Kidney (tissue), 14 donors: Measurements from ENCODE around the gene ASAP2. TPM values are rescaled to one million over a fixed set of nuclear protein-coding genes. Genes with fewer than 3 reads are reported as not detected.
A peak's percentile ranks its signal among the peaks of the same experiment; 100 is the strongest.

Experiments used
- DNase-seq, 5 donors: peaks; one replicate each; pipeline ENCODE4 v3.0.0-alpha.2; 2013 to 2020
- FAIRE-seq: peaks from 2 replicates; lab custom pipeline; 2012; peaks lifted over from hg19 to GRCh38; lab: Jason Lieb, UNC
- H3K27ac ChIP-seq, 2 donors: one replicate each; pipeline ENCODE4 v1.7.0; 2013; ENCODE audit warnings: low read depth in 2 of 2, low read length in 2 of 2, inconsistent platforms in 1 of 2
- H3K27me3 ChIP-seq: one replicate; pipeline ENCODE4 v1.7.1; 2013; ENCODE audit warnings: low read length, inconsistent platforms; ENCODE audit not compliant: control insufficient read depth, insufficient read depth
- H3K36me3 ChIP-seq, 3 donors: one replicate each; pipeline versions ENCODE4 v1.7.0 to v1.7.1; 2013; ENCODE audit warnings: low read length in 3 of 3, control low read depth in 1 of 3, inconsistent platforms in 1 of 3; ENCODE audit not compliant: insufficient read depth in 3 of 3, control insufficient read depth in 2 of 3
- H3K4me1 ChIP-seq, 3 donors: one replicate each; pipeline versions ENCODE4 v1.7.0 to v1.7.1; 2013; ENCODE audit warnings: low read length in 3 of 3, inconsistent platforms in 1 of 3, low read depth in 1 of 3; ENCODE audit not compliant: control insufficient read depth in 2 of 3, insufficient read depth in 2 of 3
- H3K4me3 ChIP-seq, 3 donors: one replicate each; pipeline versions ENCODE4 v1.7.0 to v1.8.1; 2013; ENCODE audit warnings: low read length in 3 of 3, control low read depth in 1 of 3, inconsistent platforms in 1 of 3
- H3K9ac ChIP-seq, 3 donors: one replicate each; pipeline versions ENCODE4 v1.7.0 to v1.7.1; 2013; ENCODE audit warnings: low read length in 3 of 3, control low read depth in 1 of 3, inconsistent platforms in 1 of 3
- H3K9me3 ChIP-seq, 3 donors: one replicate each; pipeline versions ENCODE4 v1.7.0 to v1.7.1; 2013; ENCODE audit warnings: low read length in 3 of 3, control low read depth in 1 of 3, inconsistent platforms in 1 of 3; ENCODE audit not compliant: control insufficient read depth in 2 of 3, insufficient read depth in 1 of 3
- intact Hi-C: fragments of 100-400 bp; cut with DNase I; formaldehyde crosslinking; loops from one replicate; pipeline ENCODE4 v1.11.1; 2022
- polyA plus RNA-seq: library from polyadenylated mRNA; stranded (reverse); fragments of 350-450 nt; fragmentation: Illumina TruSeq; extraction: RNeasy Lipid Tissue Mini Kit (QIAGEN cat#74804); gene quantifications from one replicate; pipeline ENCODE4 v1.2.3, GENCODE V29; 2014; ENCODE audit warnings: low read depth, low replicate concordance; ENCODE audit not compliant: insufficient read depth
- total RNA-seq: library from RNA; stranded (reverse); fragmentation: NEBNext Ultra II Directional; extraction: Animal tissue kit (Norgen Biotek cat#: 25700); gene quantifications from one replicate; pipeline ENCODE4 v1.2.1, GENCODE V29; 2021
- TF ChIP-seq, protein P1 (sequence below): IDR thresholded peaks from 3 replicates; pipeline ENCODE4 v1.5.1; 2012; ENCODE audit warnings: mild to moderate bottlenecking, moderate library complexity, borderline replicate concordance; ENCODE audit not compliant: insufficient read depth; ENCODE audit errors: extremely low read depth
- donor health status: control.
- donor health status: control.
- donor health status: control.
- donor health status: control.
- donor health status: control.
- donor health status: DM: yes; HTN: yes; CAD: no.
- donor health status: Normal renal cell carcinoma (clear cell type).

The ASAP2 gene
- total and polyA plus RNA-seq, 2 donors from 2014 or later, result 26.2 to 54.8 TPM

DNA sequence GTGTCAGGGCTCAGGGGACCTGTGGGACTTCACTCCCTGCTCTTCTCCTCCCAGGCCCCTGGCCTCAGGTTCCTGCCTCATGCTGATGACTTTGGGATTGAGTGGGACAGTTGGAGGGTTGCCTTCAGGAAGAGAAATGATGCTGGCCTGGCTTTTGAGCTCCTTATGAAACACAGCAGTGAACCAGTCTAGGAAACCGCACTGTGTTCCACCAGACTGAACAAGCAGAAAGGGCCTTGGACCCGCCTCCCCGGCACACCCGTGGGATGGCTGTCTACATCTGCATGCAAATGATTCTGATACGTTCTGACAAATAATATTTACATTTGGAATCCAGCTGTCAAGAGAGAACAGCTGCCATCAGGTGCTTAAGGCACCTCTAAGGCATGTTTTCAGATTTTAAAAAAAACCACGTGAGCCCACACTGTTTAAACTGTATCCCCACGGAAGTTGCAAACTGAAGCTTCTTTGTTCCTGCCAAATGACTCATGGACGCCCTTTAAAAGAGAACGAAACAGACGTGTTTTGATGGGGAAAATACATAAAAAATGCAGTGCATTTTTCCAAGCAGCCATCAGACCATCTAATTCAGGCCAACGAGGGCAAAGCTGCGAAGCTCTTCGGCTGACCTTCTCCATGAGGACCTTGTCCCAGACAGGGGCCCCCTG is 27.6 kb upstream of the ASAP2 start:
- Histone ChIP-seq H3K36me3 (no peaks in the 10 kb centered on the region), H3K9me3 (no peaks in the 10 kb centered on the region), H3K9ac (peak overlapping the region in 1 of 3 donors; percentile 64), H3K4me3 (no peak overlapping the region), H3K4me1 (peaks cover 0 to 25% (median 21%) of the 10 kb centered on the region in 3 donors), H3K27ac (peak overlapping the region; percentile 92 to 96), H3K27me3 (no peaks in the 10 kb centered on the region)
- DNase-seq, result peak; percentile 70 to 89 (median 78)
- intact Hi-C loops, result no loop called here
- TF ChIP-seq, protein P1, sequence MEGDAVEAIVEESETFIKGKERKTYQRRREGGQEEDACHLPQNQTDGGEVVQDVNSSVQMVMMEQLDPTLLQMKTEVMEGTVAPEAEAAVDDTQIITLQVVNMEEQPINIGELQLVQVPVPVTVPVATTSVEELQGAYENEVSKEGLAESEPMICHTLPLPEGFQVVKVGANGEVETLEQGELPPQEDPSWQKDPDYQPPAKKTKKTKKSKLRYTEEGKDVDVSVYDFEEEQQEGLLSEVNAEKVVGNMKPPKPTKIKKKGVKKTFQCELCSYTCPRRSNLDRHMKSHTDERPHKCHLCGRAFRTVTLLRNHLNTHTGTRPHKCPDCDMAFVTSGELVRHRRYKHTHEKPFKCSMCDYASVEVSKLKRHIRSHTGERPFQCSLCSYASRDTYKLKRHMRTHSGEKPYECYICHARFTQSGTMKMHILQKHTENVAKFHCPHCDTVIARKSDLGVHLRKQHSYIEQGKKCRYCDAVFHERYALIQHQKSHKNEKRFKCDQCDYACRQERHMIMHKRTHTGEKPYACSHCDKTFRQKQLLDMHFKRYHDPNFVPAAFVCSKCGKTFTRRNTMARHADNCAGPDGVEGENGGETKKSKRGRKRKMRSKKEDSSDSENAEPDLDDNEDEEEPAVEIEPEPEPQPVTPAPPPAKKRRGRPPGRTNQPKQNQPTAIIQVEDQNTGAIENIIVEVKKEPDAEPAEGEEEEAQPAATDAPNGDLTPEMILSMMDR, result no peak
- no peak for FAIRE-seq

- FAIRE-seq (no peak), DNase-seq (peak in 2 of 5 donors; percentile 48 to 82)
- Histone ChIP-seq H3K36me3 (no peaks in the 10 kb centered on the region), H3K27ac (peak overlapping the region; percentile 92 to 96), H3K9me3 (no peaks in the 10 kb centered on the region), H3K4me3 (no peak overlapping the region), H3K4me1 (peaks cover 0 to 25% (median 25%) of the 10 kb centered on the region in 3 donors), H3K9ac (peak overlapping the region in 1 of 3 donors; percentile 46), H3K27me3 (no peaks in the 10 kb centered on the region)
- TF ChIP-seq, protein P1, result no peak
- intact Hi-C loops, result no loop called here
These were observed 26.9 kb upstream of the ASAP2 start for GRCh38 chr2:9179572-9180201.

- TF ChIP-seq, protein P1, result no peak
- no peak for FAIRE-seq
- Histone ChIP-seq H3K4me1 (peaks cover 0 to 13% (median 11%) of the 10 kb centered on the region in 3 donors), H3K27me3 (no peaks in the 10 kb centered on the region), H3K9me3 (no peaks in the 10 kb centered on the region), H3K27ac (peak overlapping the region in 1 of 2 donors; percentile 45), H3K4me3 (peak overlapping the region in 1 of 3 donors; percentile 33), H3K36me3 (no peaks in the 10 kb centered on the region), H3K9ac (peak overlapping the region in 1 of 3 donors; percentile 49)
- DNase-seq, result peak in 1 of 5 donors; percentile 29
- intact Hi-C loops, result no loop called here
These were observed 22.3 kb upstream of the ASAP2 start for GRCh38 chr2:9184361-9184760.
